ENCODE results near the gene FTCD.

The FTCD gene

GRCh38 chr21:46122758-46123683 is 32.4 kb downstream of the FTCD start:
- DNase-seq: no peak

- peak; percentile 88 for DNase-seq
Observed at GRCh38 chr21:46122237-46122671, 33.1 kb downstream of the FTCD start.

- no peak for DNase-seq
Observed at GRCh38 chr21:46121286-46122221, 33.8 kb downstream of the FTCD start.

- no peak for DNase-seq
Observed at GRCh38 chr21:46120301-46121285, 34.8 kb downstream of the FTCD start.

- no peak for DNase-seq
Observed at GRCh38 chr21:46119637-46120271, 35.6 kb downstream of the FTCD start.

GRCh38 chr21:46119144-46119636 is 36.2 kb downstream of the FTCD start:
- no peak for DNase-seq

GRCh38 chr21:46118316-46119143 is 36.8 kb downstream of the FTCD start:
- no peak for DNase-seq

GRCh38 chr21:46117586-46118315 is 37.6 kb downstream of the FTCD start:
- DNase-seq: no peak

- peak; percentile 35 for DNase-seq
Observed at GRCh38 chr21:46116776-46117585, 38.4 kb downstream of the FTCD start.

- DNase-seq: no peak
Observed at GRCh38 chr21:46116189-46116775, 39.1 kb downstream of the FTCD start.

- DNase-seq: no peak
Observed at GRCh38 chr21:46115441-46116188, 39.8 kb downstream of the FTCD start.

- no peak for DNase-seq
Observed at GRCh38 chr21:46114963-46115362, 40.4 kb downstream of the FTCD start.

GRCh38 chr21:46113497-46114176 is 41.7 kb downstream of the FTCD start:
- DNase-seq: no peak

- no peak for DNase-seq
Observed at GRCh38 chr21:46112725-46113215, 42.6 kb downstream of the FTCD start.

GRCh38 chr21:46111857-46112724 is 43.3 kb downstream of the FTCD start:
- no peak for DNase-seq

GRCh38 chr21:46111193-46111571 is 44.2 kb downstream of the FTCD start:
- DNase-seq: no peak

Measured in fibroblast of skin of back (primary cell).